HepG2 (cell line): ENCODE results near the gene SURF1. TPM values are rescaled to one million over a fixed set of nuclear protein-coding genes. Genes with fewer than 3 reads are reported as not detected.
A peak's percentile ranks its signal among the peaks of the same experiment; 100 is the strongest.

Source experiments
- FIP1L1 ChIP-seq: fragments of 200-400 bp; formaldehyde crosslinking; IDR thresholded peaks from 2 replicates; pipeline ENCODE4 v1.6.1; 2018; ENCODE audit warnings: low read depth, mild to moderate bottlenecking, low read length, moderate library complexity, borderline replicate concordance; ENCODE audit not compliant: insufficient read depth
- HDAC6 ChIP-seq: fragments of 200-600 bp; sonication (generic); IDR thresholded peaks from 2 replicates; pipeline ENCODE4 v1.7.0; 2017; ENCODE audit warnings: mild to moderate bottlenecking, antibody characterized with exemption, low read length, low read depth
- MAFF ChIP-seq: IDR thresholded peaks from 2 replicates; pipeline ENCODE4 v1.6.1; 2011; ENCODE audit warnings: low read depth, low read length, improper control_type of control experiment
- MAX ChIP-seq: IDR thresholded peaks from 2 replicates; pipeline ENCODE4 v1.6.1; 2012; ENCODE audit warnings: inconsistent platforms
- MTF1 ChIP-seq: sonication (generic); formaldehyde crosslinking; IDR thresholded peaks from 2 replicates; pipeline ENCODE4 v1.5.0; 2020; ENCODE audit warnings: missing genetic modification reagents
- NFYB ChIP-seq: sonication (generic); formaldehyde crosslinking; IDR thresholded peaks from 2 replicates; pipeline ENCODE4 v1.4.0; 2020; ENCODE audit warnings: missing genetic modification reagents
- NPAS2 ChIP-seq: sonication (generic); formaldehyde crosslinking; IDR thresholded peaks from 2 replicates; pipeline ENCODE4 v1.8.0; 2022; ENCODE audit warnings: mild to moderate bottlenecking, missing genetic modification reagents, borderline replicate concordance
- RBM22 ChIP-seq: fragments of 200-400 bp; formaldehyde crosslinking; optimal IDR thresholded peaks from 2 replicates; pipeline ENCODE3; 2017; ENCODE audit warnings: mild to moderate bottlenecking, low read length, moderate library complexity
- SAP130 ChIP-seq: IDR thresholded peaks from 2 replicates; pipeline ENCODE4 v1.6.1; 2016; ENCODE audit warnings: low read depth
- SIX4 ChIP-seq: sonication (generic); formaldehyde crosslinking; IDR thresholded peaks from 2 replicates; pipeline ENCODE4 v1.4.0; 2020; ENCODE audit warnings: missing genetic modification reagents
- SNAPC4 ChIP-seq: sonication (generic); formaldehyde crosslinking; IDR thresholded peaks from 2 replicates; pipeline ENCODE4 v1.4.0; 2020; ENCODE audit warnings: mild to moderate bottlenecking, missing genetic modification reagents
- USF2 ChIP-seq, 2 experiments: sonication (generic) in 1 of 2; formaldehyde crosslinking in 1 of 2; IDR thresholded peaks; 2 replicates each; pipeline versions ENCODE4 v1.5.1 to v1.6.1; 2011 to 2020; ENCODE audit warnings: borderline replicate concordance in 1 of 2, low read depth in 1 of 2, low read length in 1 of 2, mild to moderate bottlenecking in 1 of 2, missing genetic modification reagents in 1 of 2, moderate library complexity in 1 of 2
- ZNF234 ChIP-seq: sonication (generic); formaldehyde crosslinking; conservative IDR thresholded peaks from 2 replicates; pipeline ENCODE4 v1.5.1; 2020; ENCODE audit warnings: mild to moderate bottlenecking, missing genetic modification reagents
- ZNF253 ChIP-seq: sonication (generic); formaldehyde crosslinking; IDR thresholded peaks from 2 replicates; pipeline ENCODE4 v1.8.0; 2022; ENCODE audit warnings: mild to moderate bottlenecking, missing genetic modification reagents, borderline replicate concordance
- ZNF432 ChIP-seq: sonication (generic); formaldehyde crosslinking; IDR thresholded peaks from 2 replicates; pipeline ENCODE4 v1.5.0; 2020; ENCODE audit warnings: missing genetic modification reagents, mild to moderate bottlenecking, borderline replicate concordance
- ZNF564 ChIP-seq: sonication (generic); formaldehyde crosslinking; IDR thresholded peaks from 2 replicates; pipeline ENCODE4 v1.8.1; 2023; ENCODE audit warnings: mild to moderate bottlenecking, missing genetic modification reagents
- ZNF724P ChIP-seq: sonication (generic); formaldehyde crosslinking; IDR thresholded peaks from 2 replicates; pipeline ENCODE4 v1.8.0; 2022; ENCODE audit warnings: missing genetic modification reagents, borderline replicate concordance
- ZNF878 ChIP-seq: sonication (generic); formaldehyde crosslinking; IDR thresholded peaks from 2 replicates; pipeline ENCODE4 v1.8.1; 2023; ENCODE audit warnings: mild to moderate bottlenecking, missing genetic modification reagents, moderate library complexity
- polyA plus RNA-seq, 8 experiments: library from polyadenylated mRNA; depleted of rRNA in 3 of 8; stranded (reverse) in 7 of 8; unstranded in 1 of 8; fragments of >200 nt; fragmentation: Illumina TruSeq in 4 of 8; extraction: Trizol in 4 of 8; gene quantifications; 2 replicates each; pipeline versions ENCODE4 v1.2.1 to v1.2.3, GENCODE V29; 2011 to 2016; ENCODE audit warnings: low read depth in 4 of 8, missing spikeins in 1 of 8, mixed read lengths in 1 of 8; ENCODE audit not compliant: insufficient read depth in 1 of 8
- total RNA-seq, 5 experiments: library from RNA; depleted of rRNA; stranded (reverse); fragments of >200 nt; fragmentation: Illumina TruSeq; extraction: Trizol; gene quantifications; 2 replicates each; pipeline ENCODE4 v1.2.3, GENCODE V29; 2016; ENCODE audit warnings: low read depth in 1 of 5
- TF ChIP-seq, protein P1 (sequence below): sonication (generic); formaldehyde crosslinking; IDR thresholded peaks from 2 replicates; pipeline ENCODE4 v1.5.1; 2020; ENCODE audit warnings: mild to moderate bottlenecking, missing genetic modification reagents, moderate library complexity

The SURF1 gene
- total and polyA plus RNA-seq, 2 of the 13 experiments (the other 11 are each of a cell fraction or from before 2014, with no cell fraction given): 17.8 to 40.7 TPM

DNA sequence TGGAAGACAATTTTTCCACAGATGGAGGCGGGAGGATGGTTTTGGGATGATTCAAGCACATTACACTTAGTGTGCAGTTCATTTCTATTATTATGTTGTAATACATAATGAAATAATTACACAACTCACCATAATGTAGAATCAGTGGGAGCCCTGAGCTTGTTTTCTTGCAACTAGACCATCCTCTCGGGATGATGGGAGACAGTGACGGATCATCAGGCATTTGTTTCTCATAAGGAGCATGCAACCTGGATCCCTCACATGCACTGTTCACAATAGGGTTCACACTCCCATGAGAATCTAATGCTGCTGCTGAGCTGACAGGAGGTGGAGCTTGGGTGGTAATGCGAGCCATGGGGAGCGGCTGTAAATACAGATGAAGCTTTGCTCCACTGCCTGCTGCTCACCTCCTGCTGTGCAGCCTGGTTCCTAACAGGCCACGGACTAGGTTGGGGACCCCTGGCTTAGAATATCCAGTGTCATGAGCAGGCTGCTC, 21.5 kb upstream of the SURF1 start (continued):
- TF ChIP-seq, protein P1, sequence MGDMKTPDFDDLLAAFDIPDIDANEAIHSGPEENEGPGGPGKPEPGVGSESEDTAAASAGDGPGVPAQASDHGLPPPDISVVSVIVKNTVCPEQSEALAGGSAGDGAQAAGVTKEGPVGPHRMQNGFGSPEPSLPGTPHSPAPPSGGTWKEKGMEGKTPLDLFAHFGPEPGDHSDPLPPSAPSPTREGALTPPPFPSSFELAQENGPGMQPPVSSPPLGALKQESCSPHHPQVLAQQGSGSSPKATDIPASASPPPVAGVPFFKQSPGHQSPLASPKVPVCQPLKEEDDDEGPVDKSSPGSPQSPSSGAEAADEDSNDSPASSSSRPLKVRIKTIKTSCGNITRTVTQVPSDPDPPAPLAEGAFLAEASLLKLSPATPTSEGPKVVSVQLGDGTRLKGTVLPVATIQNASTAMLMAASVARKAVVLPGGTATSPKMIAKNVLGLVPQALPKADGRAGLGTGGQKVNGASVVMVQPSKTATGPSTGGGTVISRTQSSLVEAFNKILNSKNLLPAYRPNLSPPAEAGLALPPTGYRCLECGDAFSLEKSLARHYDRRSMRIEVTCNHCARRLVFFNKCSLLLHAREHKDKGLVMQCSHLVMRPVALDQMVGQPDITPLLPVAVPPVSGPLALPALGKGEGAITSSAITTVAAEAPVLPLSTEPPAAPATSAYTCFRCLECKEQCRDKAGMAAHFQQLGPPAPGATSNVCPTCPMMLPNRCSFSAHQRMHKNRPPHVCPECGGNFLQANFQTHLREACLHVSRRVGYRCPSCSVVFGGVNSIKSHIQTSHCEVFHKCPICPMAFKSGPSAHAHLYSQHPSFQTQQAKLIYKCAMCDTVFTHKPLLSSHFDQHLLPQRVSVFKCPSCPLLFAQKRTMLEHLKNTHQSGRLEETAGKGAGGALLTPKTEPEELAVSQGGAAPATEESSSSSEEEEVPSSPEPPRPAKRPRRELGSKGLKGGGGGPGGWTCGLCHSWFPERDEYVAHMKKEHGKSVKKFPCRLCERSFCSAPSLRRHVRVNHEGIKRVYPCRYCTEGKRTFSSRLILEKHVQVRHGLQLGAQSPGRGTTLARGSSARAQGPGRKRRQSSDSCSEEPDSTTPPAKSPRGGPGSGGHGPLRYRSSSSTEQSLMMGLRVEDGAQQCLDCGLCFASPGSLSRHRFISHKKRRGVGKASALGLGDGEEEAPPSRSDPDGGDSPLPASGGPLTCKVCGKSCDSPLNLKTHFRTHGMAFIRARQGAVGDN (CRISPR knock-in tag): peak; percentile 16
- TF ChIP-seq USF2 (IDR thresholded peaks at IDR 0.05; ENCODE audit: low read depth, low read length): no peak
- TF ChIP-seq USF2 (CRISPR knock-in tag; IDR thresholded peaks at IDR 0.05; ENCODE audit: borderline replicate concordance): no peak
- TF ChIP-seq ZNF878 (CRISPR knock-in tag): no peak
- TF ChIP-seq MTF1 (CRISPR knock-in tag): no peak
- TF ChIP-seq ZNF234: no peak
- TF ChIP-seq ZNF724P (CRISPR knock-in tag): no peak
- TF ChIP-seq ZNF564 (CRISPR knock-in tag): no peak
- TF ChIP-seq MAFF: no peak
- TF ChIP-seq NFYB (CRISPR knock-in tag): no peak
- TF ChIP-seq RBM22: no peak
- TF ChIP-seq ZNF253: no peak
- peak; percentile 83 for TF ChIP-seq SAP130 (CRISPR knock-in tag)
- 0 out of 2 replicates have a peak, but pooled peaks have one; percentile 22 for TF ChIP-seq SNAPC4
- no peak for TF ChIP-seq NPAS2 (CRISPR knock-in tag)
- TF ChIP-seq FIP1L1: no peak
- no peak for TF ChIP-seq ZNF432
- TF ChIP-seq MAX: peak; percentile 17; the same call in 1 of the 2 replicates
- peak; percentile 35; the same call in 1 of the 2 replicates for TF ChIP-seq SIX4 (CRISPR knock-in tag)
- TF ChIP-seq HDAC6: no peak
